Measurements from ENCODE around the gene PDS5A.
"Not testable (repeated sequence)": the region's sequence is repeated elsewhere in the genome, so short reads cannot be mapped to it uniquely, and the experiment has no call there.

PDS5A gene

GRCh38 chr4:39840516-39840915 is 137.2 kb downstream of the PDS5A start:
- in situ Hi-C loops (cut with MboI; ENCODE audit: low sequenced_read_pairs), result not testable (repeated sequence)

DNA sequence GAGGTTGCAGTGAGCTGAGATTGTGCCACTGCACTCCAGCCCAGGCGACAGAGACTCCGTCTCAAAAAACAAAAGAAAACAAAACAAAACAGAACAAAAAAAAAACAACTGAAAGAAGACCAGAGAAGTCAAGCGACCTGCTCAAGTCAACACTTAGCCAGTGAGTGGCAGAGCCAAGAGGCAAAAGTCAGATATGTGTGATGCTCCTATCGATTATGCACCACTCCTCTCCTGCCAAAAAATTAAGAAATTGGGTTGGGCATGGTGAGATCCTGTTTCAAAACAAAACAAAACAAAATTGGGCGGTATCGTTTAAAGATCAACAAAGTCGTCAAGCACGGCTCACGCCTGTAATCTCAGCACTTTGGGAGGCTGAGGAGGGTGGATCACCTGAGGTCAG is 137.7 kb downstream of the PDS5A start:
- in situ Hi-C loops (cut with MboI; ENCODE audit: low sequenced_read_pairs), result no loop called here

DNA sequence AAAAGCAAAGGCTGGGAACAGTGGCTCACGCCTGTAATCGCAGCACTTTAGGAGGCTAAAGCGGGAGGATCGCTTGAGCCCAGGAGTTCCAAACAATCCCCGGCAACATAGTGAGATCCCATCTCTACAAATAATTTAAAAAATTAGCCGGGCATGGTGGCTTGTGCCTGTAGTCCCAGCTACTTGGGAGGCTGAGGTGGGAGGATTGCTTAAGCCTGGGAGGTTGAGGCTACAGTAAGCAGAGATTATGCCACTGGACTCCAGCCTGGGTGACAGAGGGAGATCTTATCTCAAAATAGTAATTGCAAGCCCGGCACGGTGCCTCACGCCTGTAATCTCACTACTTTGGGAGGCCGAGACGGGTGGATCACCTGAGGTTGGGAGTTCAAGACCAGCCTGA is 139.3 kb downstream of the PDS5A start:
- in situ Hi-C loops (cut with MboI; ENCODE audit: low sequenced_read_pairs), result not testable (repeated sequence)

- in situ Hi-C loops (cut with MboI; ENCODE audit: low sequenced_read_pairs), result no loop called here
Measured at GRCh38 chr4:39834269-39834668, 143.4 kb downstream of the PDS5A start.

DNA sequence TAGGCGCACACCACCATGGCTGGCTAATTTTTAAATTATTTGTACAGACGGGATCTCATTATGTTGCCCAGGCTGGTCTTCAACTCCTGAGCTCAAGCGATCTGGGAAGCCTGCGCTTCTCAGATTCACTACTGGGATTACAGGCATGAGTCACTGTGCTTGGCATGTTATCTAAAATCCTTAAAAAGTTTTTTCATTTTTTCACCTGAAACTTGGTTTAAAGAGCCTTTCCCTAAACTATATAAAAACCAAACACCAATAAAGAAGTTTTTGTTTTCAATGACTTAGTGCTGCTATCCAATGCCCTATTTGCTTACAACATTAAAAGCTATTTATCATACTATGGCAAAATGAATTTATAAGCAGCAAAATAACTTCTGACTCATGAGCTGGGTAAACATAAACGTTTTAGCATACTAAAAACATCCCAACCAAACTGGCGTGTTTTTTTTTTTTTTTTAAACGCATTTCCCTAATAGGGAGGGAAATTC is 151.9 kb downstream of the PDS5A start:
- in situ Hi-C loops (cut with MboI; ENCODE audit: low sequenced_read_pairs), result no loop called here

DNA sequence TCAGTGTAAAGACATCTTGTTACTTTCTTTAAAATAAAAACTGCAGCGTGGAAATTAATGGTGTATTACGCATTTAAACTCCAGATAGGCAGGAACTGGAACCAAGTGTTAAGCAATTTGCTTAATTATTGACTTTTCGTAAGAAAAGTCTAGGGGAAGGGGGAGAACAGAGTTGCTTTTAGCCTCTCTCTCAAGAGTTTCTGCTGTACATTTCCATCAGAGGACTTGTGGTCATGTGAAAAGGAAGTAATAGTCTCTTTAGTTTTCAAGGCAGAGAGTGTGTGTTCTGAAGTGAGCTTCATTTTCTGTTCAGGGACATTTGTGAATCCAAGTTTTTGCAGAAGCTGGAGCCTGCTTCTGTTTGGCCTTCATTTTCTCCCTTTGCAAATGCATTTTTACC is 152.6 kb downstream of the PDS5A start:
- in situ Hi-C loops (cut with MboI; ENCODE audit: low sequenced_read_pairs), result no loop called here

DNA sequence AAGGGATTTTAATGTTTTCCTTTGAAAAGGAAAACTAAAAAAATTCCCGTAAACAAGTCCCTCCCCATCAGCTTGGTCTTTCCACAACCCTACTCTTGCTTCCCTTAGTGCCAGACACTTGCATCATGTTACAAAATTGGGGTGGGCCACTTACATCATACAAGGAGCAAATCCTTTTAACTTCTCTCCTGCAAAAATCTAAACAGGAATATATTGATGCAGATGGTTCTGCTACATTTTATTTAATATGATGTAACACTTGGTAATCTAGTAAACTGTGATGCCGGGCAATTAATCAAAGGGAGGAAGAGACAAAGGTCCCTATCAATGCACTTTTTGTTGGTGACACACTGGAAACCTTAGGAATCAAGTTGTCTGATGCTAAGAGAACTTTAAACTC is 154.5 kb downstream of the PDS5A start:
- in situ Hi-C loops (cut with MboI; ENCODE audit: low sequenced_read_pairs), result no loop called here

- in situ Hi-C loops (cut with MboI; ENCODE audit: low sequenced_read_pairs), result no loop called here
Measured at GRCh38 chr4:39822662-39823061, 155.0 kb downstream of the PDS5A start.

DNA sequence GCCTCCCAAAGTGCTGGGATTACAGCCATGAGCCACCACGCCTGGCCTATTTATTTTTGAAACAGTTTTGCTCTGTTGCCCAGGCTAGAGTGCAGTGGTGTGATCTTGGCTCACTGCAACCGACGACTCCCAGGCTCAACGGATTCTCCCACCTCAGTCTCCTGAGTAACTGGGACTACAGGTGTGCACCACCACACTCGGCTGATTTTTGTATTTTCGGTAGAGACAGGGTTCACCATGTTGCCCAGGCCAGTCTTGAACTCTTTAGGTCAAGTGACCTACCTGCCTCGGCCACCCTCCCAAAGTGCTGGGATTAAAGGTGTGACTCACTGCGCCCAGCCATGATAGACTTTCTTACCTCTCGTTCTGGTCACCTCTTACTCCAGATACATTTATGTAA is 155.8 kb downstream of the PDS5A start:
- in situ Hi-C loops (cut with MboI; ENCODE audit: low sequenced_read_pairs), result no loop called here

DNA sequence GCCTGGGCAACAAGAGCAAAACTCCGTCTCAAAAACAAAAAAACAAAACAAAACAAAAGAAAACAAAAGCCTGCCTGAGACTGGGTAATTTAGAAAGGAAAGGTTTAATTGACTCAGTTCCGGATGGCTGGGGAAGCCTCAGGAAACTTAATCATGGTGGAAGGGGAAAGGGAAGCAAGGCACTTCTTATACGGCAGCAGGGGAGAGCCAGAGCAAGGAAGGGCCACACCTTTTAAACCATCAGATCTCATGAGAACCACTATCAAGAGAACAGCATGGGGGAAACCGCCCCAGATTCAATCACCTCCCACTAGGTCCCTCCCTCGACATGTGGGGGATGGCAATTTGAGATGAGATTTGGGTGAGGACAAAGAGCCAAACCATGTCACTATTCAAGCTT is 157.5 kb downstream of the PDS5A start:
- in situ Hi-C loops (cut with MboI; ENCODE audit: low sequenced_read_pairs), result no loop called here

DNA sequence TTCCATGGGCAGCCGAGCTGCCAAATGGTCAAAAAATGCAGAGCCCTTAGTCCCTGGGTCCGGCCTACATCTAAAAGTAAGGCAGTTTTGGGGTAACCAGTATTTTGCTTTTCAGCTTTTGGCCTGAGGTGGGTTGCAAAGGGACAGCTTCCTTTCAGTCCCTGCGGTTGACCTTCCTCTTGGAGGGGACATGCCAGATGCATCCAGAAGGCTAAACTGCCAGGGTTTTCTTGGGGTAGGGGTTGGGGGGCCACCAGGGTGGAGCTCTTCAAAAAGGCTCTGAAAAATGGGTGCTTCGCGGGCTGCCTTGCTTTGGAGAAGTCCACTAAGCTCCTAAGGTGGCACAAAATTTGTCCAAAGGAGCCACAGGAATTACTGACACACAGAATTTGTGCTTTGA is 159.1 kb downstream of the PDS5A start:
- in situ Hi-C loops (cut with MboI; ENCODE audit: low sequenced_read_pairs), result no loop called here

GRCh38 chr4:39814403-39815185 is 163.1 kb downstream of the PDS5A start:
- in situ Hi-C loops (cut with MboI; ENCODE audit: low sequenced_read_pairs), result no loop called here

DNA sequence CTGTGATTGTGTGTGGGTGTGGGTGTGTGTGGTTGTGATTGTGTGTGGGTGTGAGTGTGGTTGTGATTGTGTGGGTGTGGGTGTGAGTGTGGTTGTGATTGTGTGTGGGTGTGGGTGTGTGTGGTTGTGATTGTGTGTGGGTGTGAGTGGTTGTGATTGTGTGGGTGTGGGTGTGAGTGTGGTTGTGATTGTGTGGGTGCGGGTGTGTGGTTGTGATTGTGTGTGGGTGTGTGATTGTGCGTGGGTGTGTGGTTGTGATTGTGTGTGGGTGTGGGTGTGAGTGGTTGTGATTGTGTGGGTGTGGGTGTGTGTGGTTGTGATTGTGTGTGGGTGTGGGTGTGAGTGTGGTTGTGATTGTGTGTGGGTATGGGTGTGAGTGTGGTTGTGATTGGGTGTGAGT is 163.9 kb downstream of the PDS5A start:
- in situ Hi-C loops (cut with MboI; ENCODE audit: low sequenced_read_pairs), result not testable (repeated sequence)

GRCh38 chr4:39813033-39813432 is 164.7 kb downstream of the PDS5A start:
- in situ Hi-C loops (cut with MboI; ENCODE audit: low sequenced_read_pairs), result not testable (repeated sequence)

GRCh38 chr4:39812500-39812899 is 165.2 kb downstream of the PDS5A start:
- in situ Hi-C loops (cut with MboI; ENCODE audit: low sequenced_read_pairs), result no loop called here

DNA sequence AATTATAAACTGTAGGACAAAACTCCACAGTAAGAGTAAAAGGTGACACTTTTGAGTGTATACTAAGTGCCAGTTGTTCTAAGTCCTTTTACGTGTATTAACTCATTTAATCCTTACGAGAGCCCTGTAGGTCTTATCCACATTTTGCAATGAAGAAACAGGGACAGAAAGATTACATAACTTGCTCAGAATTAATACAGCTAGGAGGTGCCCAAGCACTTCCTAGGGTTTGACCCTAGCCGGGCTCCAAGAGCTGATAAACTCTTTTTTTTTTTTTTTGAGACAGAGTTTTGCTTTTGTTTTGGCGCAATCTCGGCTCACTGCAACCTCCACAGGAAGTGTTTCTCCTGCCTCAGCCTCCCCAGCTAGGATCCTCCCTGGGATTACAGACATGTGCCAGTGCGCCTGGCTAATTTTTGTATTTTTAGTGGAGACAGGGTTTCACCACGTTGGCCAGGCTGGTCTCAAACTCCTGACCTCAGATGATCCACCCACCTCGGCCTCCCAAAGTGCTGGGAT is 169.4 kb downstream of the PDS5A start:
- in situ Hi-C loops (cut with MboI; ENCODE audit: low sequenced_read_pairs), result no loop called here

DNA sequence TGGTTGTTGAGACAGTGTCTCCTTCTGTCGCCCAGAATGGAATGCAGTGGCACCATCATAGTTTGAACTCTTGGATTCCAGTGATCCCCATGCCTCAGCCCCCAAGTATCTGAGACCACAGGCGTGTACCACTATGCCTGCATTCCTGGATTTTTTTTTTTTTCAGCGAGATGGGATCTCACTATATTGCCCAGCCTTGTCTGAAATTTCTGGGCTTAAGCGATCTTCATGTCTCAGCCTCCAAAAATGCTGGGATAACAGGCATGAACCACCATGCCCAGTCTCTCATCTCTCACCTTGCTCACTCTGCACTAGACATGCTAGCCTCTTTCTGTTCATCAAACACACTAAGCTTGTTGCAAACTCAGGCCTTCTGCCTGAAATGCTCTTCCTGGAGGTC is 175.7 kb downstream of the PDS5A start:
- in situ Hi-C loops (cut with MboI; ENCODE audit: low sequenced_read_pairs), result no loop called here

GRCh38 chr4:39792976-39793375 is 184.7 kb downstream of the PDS5A start:
- in situ Hi-C loops (cut with MboI; ENCODE audit: low sequenced_read_pairs), result not testable (repeated sequence)

GRCh38 chr4:39792529-39792928 is 185.2 kb downstream of the PDS5A start:
- in situ Hi-C loops (cut with MboI; ENCODE audit: low sequenced_read_pairs), result no loop called here

DNA sequence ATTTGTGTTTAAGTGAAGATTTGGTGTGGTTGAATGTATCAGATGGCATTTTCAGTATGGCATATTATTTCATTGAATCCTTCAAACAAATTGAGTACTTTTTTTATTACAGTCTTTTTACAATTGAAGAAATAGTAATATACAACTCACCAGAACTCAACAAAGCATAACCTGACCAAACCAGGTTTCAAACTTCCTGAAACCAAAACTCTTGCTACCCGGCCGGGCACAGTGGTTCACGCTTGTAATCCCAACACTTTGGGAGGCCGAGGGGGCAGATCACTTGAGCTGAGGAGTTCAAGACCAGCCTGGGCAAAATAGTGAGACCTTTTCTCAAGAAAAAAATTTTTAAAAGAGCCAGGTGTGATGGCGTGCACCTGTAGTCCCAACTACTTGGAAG is 185.6 kb downstream of the PDS5A start:
- in situ Hi-C loops (cut with MboI; ENCODE audit: low sequenced_read_pairs), result no loop called here

DNA sequence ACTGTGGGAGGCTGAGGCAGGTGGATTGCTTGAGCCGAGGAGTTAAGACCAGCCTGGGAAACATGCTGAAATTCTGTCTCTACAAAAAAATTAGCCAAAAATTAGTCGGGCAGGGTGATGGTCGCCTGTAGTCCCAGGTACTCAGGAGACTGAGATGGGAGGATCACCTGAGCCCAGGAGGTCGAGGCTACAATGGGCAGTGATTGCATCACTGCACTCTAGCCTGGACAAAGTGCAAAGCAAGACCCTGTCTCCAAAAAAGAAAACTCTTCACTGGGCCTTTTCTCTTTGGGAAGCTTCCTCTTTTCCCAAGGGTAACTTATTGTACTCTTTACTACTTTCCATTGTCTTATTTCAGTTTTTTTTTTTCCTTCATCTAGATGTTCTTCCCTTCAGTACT is 190.9 kb downstream of the PDS5A start:
- in situ Hi-C loops (cut with MboI; ENCODE audit: low sequenced_read_pairs), result no loop called here

- in situ Hi-C loops (cut with MboI; ENCODE audit: low sequenced_read_pairs), result no loop called here
Measured at GRCh38 chr4:39785083-39785482, 192.6 kb downstream of the PDS5A start.

DNA sequence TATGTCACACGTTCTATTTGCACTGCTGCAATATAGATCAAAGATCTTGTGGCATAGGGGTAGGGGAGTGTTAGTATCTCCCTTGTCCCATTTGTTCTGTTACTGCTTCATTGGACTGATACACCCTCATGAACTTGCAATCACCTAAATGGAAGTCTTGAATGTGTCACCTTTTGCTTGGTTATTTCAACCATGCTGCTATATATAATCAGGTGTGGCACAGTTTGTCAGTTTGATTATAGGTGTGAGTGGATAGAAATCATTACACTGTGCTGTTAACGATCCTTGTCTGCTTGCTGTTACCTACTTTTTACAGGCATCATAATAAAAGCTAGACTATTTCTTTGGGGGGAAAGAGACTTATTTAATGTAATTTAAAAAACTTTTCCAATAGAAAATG is 195.7 kb downstream of the PDS5A start:
- in situ Hi-C loops (cut with MboI; ENCODE audit: low sequenced_read_pairs), result not testable (repeated sequence)

Data from hTERT RPE-1 (cell line).